Astrocyte (in vitro differentiated cells and primary cell): ENCODE measurements around the gene FLT3LG.

ENCODE experiments used
- EZH2 ChIP-seq: IDR thresholded peaks from 2 replicates; pipeline ENCODE4 v1.6.1; 2012; ENCODE audit warnings: mild to moderate bottlenecking, low read length, inconsistent platforms; ENCODE audit not compliant: insufficient read depth
- TF ChIP-seq, protein P1 (sequence below): IDR thresholded peaks from 2 replicates; pipeline ENCODE4 v1.5.1; 2011; ENCODE audit warnings: low read depth, mild to moderate bottlenecking, inconsistent platforms, low read length, moderate library complexity; ENCODE audit not compliant: insufficient read depth

DNA sequence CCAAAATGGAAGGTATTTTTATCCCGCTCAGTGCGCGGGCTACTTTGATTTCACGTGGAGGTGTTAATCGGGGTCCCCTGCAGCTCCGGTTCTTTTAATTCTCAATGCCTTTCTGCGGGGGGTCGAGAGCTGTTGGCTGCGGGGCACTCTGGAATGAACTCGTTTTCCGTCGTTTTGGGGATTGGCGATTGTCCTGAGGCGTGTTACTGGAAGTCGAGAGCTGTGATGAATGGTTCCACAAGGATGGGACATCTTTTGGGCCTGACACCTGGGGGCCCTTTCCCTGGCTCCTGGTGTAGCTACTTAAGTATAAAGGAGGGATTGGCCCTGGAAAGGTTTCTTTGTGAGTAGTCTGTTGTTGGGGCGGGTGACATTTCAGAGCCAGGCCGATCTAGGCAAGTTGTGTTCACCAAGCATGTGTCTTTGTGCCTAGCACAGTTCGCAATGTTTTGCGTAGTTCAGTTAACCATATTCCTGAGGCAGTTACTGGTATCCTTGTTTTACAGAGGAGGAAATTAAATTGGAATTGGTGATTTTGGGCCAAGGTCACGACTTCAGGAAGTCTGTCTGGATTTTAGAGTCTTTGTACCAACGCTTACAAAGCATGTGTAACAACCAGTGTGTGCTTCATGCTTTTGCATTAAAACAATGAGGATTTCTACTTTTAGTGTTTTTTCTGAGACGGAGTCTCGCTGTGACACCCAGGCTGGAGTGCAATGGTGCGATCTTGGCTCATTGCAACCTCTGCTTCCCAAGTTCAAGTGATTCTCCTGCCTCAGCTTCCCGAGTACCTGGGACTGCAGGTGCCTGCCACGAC lies 14.2 kb downstream of the FLT3LG start:
- TF ChIP-seq, protein P1, sequence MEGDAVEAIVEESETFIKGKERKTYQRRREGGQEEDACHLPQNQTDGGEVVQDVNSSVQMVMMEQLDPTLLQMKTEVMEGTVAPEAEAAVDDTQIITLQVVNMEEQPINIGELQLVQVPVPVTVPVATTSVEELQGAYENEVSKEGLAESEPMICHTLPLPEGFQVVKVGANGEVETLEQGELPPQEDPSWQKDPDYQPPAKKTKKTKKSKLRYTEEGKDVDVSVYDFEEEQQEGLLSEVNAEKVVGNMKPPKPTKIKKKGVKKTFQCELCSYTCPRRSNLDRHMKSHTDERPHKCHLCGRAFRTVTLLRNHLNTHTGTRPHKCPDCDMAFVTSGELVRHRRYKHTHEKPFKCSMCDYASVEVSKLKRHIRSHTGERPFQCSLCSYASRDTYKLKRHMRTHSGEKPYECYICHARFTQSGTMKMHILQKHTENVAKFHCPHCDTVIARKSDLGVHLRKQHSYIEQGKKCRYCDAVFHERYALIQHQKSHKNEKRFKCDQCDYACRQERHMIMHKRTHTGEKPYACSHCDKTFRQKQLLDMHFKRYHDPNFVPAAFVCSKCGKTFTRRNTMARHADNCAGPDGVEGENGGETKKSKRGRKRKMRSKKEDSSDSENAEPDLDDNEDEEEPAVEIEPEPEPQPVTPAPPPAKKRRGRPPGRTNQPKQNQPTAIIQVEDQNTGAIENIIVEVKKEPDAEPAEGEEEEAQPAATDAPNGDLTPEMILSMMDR, result no peak
- TF ChIP-seq EZH2, result no peak
